A673 (cell line): ENCODE results near the gene TIRAP.

Experiments used
- CTCF ChIP-seq: fragments of 300-800, 200-600 bp; sonication (generic); conservative IDR thresholded peaks from 2 replicates; pipeline ENCODE4 v1.5.1; 2017; ENCODE audit warnings: low read depth, mild to moderate bottlenecking, antibody characterized with exemption, low read length, moderate library complexity, mixed read lengths
- EZH2 ChIP-seq: fragments of 200-600 bp; sonication (generic); IDR thresholded peaks from 2 replicates; pipeline ENCODE4 v1.6.1; 2017; ENCODE audit warnings: borderline replicate concordance, low read depth, mild to moderate bottlenecking, mixed read lengths, antibody characterized with exemption, low read length; ENCODE audit not compliant: poor library complexity, severe bottlenecking

- TF ChIP-seq EZH2 (no peak), CTCF (no peak)
Measured at GRCh38 chr11:126233391-126233790, 49.5 kb upstream of the TIRAP start.
